ENCODE results near the gene CKAP4.

Gene CKAP4

GRCh38 chr12:106195621-106196027, 52.2 kb downstream of the CKAP4 start:
- peak; percentile 56 for DNase-seq

DNA sequence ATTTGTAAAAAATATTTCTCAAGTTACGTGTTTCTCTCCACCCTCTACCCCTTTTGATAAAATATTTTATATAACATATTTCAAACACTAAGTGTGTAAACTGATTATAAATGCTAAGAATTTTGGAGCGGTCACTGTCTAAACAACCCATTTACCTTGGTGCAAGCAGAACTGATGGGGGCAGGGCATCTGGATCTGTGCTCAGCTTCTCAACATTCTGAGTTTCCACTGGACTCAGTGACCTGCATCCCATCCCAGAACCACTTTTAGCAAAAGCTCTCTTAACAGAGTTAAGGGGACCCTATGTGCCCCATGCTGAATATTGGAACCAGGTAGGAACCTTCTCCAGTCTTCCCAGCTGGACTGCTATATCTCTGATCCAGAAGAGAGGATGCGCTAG, 53.5 kb downstream of the CKAP4 start:
- DNase-seq, result no peak

GRCh38 chr12:106193394-106194215, 54.2 kb downstream of the CKAP4 start:
- peak; percentile 12 for DNase-seq

GRCh38 chr12:106192659-106193393, 55.0 kb downstream of the CKAP4 start:
- no peak for DNase-seq

- no peak for DNase-seq
Observed at GRCh38 chr12:106190581-106190980, 57.2 kb downstream of the CKAP4 start.

DNA sequence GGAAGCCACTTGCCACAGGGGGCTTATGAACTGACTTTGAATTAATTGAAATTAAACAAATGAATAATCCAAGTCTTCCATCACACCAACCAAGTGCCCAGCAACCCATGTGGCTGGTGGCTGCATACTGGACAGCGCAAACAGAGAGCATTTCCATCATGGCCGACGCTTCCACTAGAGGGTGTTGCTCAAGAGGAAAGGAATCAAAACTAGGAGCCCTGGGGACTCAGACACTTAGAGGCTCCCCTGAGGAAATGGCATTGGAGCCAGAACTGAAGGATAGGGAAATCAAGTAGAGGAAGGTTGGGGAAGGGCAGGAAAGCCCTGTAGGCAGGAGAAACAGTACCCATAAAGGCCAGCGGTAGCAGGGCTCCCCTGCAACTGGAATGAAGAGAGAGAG, 58.5 kb downstream of the CKAP4 start:
- DNase-seq, result no peak

DNA sequence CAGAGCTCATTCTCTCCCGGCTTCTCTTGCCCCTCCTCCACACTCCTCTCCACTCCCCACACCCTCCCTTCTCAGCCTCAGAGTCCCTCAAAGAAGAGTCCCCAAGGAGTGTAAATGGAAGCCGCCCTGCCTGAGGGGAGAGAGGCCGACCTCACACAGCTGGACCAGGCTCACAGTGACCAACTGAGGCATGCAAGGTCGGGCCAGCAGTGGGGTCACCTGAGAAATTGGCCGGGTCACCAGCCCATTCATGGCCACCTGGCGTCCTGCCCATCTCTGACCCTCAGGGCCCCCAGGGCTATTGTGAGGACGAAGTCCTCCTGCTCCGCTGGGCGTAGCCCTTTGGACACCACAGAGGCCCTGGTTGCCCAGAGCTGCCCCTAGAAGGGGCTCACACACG, 59.6 kb downstream of the CKAP4 start:
- DNase-seq, result no peak

Measured in midbrain (tissue), 1 donor.